Activated T-helper 2 cell treated with anti-CD3 and anti-CD28 coated beads, Interferon-gamma antibody, Interleukin-2, Interleukin-4, amounts not matched to agents 10 μg/mL and 5 μg/mL and 100 μg/mL, durations not matched to agents 14 hours and 24 hours and 36 hours (primary cell): ENCODE results near the gene RNASE7. TPM values are rescaled to one million over a fixed set of nuclear protein-coding genes. Genes with fewer than 3 reads are reported as not detected.

Source experiments
- DNase-seq: peaks from one replicate; pipeline ENCODE4 v3.0.0; 2021; ENCODE audit warnings: low spot score
- H3K27ac Mint-ChIP-seq: one replicate; pipeline ENCODE4 v1.8.0; 2021; ENCODE audit warnings: mixed read lengths
- H3K27me3 Mint-ChIP-seq: one replicate; pipeline ENCODE4 v1.8.0; 2021; ENCODE audit warnings: low read depth, mixed read lengths
- H3K36me3 Mint-ChIP-seq: one replicate; pipeline ENCODE4 v1.8.0; 2021; ENCODE audit warnings: low read depth, mixed read lengths
- H3K4me1 Mint-ChIP-seq: one replicate; pipeline ENCODE4 v1.8.0; 2021; ENCODE audit warnings: low read depth, mixed read lengths
- H3K4me3 Mint-ChIP-seq: one replicate; pipeline ENCODE4 v1.8.0; 2021; ENCODE audit warnings: low read depth, mild to moderate bottlenecking, moderate library complexity, mixed read lengths
- H3K9me3 Mint-ChIP-seq: one replicate; pipeline ENCODE4 v1.8.0; 2021; ENCODE audit warnings: mixed read lengths
- intact Hi-C: fragments of 100-400 bp; cut with micrococcal nuclease; formaldehyde crosslinking; loops from one replicate; pipeline ENCODE4 v1.15.1; 2023
- total RNA-seq: library from RNA; stranded (reverse); gene quantifications from 2 replicates; pipeline ENCODE4 v1.2.3, GENCODE V29; 2022

The RNASE7 gene
- total RNA-seq, 1 donor from 2014 or later = not detected

DNA sequence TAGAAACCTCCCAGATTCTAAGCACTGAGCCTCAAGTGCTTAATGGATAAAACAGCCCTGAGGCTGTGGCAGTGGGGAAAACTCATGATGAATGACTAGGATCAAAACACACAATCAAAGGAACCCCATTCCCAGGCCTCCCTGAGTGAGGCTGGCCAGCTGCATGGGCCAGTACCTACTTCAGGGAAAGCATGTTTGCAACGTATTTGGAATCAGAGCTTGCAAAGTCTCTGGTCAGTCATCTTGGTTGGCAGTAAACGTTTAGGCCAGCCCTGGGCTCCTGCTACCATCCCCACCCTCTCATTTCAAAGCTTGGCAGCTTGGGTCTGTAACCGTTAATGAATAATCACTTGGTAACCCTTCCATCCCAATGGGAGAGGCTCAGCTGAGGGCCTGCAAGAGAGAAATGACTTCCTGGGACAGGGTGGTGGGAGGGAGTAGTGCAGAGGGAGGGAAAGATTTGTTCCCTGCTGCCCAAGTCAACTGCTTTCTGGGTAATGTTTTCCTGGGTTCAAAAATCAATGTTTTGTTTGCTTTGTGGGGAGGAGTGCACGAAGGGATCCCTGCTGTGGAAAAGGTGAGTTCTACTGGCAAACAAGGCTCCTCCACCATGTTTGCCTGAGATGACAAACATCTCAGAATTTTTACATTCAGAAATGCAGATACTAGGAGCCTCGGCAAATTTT, 13.4 kb downstream of the RNASE7 start:
- Mint-ChIP-seq H3K4me3 (no peak overlapping the region), H3K9me3 (no peaks in the 10 kb centered on the region), H3K4me1 (no peaks in the 10 kb centered on the region), H3K27me3 (peaks cover 5% of the 10 kb centered on the region), H3K36me3 (no peaks in the 10 kb centered on the region), H3K27ac (no peak overlapping the region)
- intact Hi-C loops = no loop called here
- no peak for DNase-seq

GRCh38 chr14:21056520-21057163, 14.5 kb downstream of the RNASE7 start:
- no peak for DNase-seq
- Mint-ChIP-seq H3K9me3 (no peaks in the 10 kb centered on the region), H3K27me3 (peaks cover 14% of the 10 kb centered on the region), H3K36me3 (no peaks in the 10 kb centered on the region), H3K4me1 (no peaks in the 10 kb centered on the region), H3K4me3 (no peak overlapping the region), H3K27ac (no peak overlapping the region)
- intact Hi-C loops = no loop called here

- peaks cover 19% of the 10 kb centered on the region for H3K27me3 Mint-ChIP-seq
- H3K4me1 Mint-ChIP-seq = no peaks in the 10 kb centered on the region
- H3K36me3 Mint-ChIP-seq = no peaks in the 10 kb centered on the region
- no peak within 1 kb of the TSS for H3K4me3 Mint-ChIP-seq
- no peak within 1 kb of the TSS for H3K27ac Mint-ChIP-seq
- intact Hi-C loops = no loop called here
- H3K9me3 Mint-ChIP-seq = no peaks in the 10 kb centered on the region
- DNase-seq = no peak
These were observed 15.9 kb downstream of the RNASE7 start, which contains the start of gene RNASE8 for GRCh38 chr14:21057803-21058675. Gene RNASE8 (plus strand): TSS chr14:21057822. CDS start chr14:21057893, 71 bp downstream.

- Mint-ChIP-seq H3K9me3 (no peaks in the 10 kb centered on the region), H3K4me3 (no peak overlapping the region), H3K27ac (no peak overlapping the region), H3K36me3 (no peaks in the 10 kb centered on the region), H3K4me1 (no peaks in the 10 kb centered on the region), H3K27me3 (peaks cover 26% of the 10 kb centered on the region)
- DNase-seq = no peak
- intact Hi-C loops = no loop called here
These were observed 16.7 kb downstream of the RNASE7 start for GRCh38 chr14:21058903-21059302.

- Mint-ChIP-seq H3K4me1 (no peaks in the 10 kb centered on the region), H3K36me3 (no peaks in the 10 kb centered on the region), H3K27me3 (peaks cover 27% of the 10 kb centered on the region), H3K27ac (no peak overlapping the region), H3K4me3 (no peak overlapping the region), H3K9me3 (no peaks in the 10 kb centered on the region)
- no peak for DNase-seq
- intact Hi-C loops = no loop called here
These were observed 17.9 kb downstream of the RNASE7 start for GRCh38 chr14:21059842-21060613.

DNA sequence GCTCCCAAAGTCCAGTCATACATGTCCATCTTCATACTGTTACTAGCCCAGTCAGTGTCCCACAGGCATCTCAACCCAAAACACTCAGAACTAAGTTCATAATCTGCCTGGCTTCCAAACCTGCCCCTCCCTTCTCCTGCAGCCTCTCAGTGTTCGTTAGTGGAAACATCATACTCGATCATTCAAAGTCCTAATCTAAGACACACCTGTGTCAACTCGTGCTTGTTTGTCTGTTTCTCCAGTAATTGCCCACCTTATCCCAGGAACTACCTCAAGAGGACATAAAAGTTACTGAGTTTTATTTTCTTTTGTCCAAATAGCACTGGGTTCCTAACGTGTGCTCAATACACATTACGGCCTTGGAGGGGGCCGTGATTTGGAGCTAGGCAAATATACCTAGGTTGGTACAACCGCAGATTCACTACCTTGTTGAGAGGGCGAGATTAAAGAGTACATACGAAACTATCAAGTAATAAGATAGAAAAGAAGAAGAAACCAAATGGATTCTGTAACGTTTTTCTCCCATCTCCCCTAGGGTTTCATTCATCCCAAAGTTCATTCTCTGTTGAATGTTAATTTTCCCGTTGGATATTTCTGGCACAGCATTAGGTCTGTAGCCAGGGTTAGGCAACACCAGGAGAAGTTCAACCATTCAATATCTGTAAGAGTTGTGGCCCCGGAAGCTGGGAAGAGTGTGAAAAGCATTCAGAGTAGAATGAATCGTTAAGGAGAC, 18.6 kb downstream of the RNASE7 start:
- Mint-ChIP-seq H3K9me3 (no peaks in the 10 kb centered on the region), H3K27me3 (peaks cover 34% of the 10 kb centered on the region), H3K27ac (no peak overlapping the region), H3K36me3 (no peaks in the 10 kb centered on the region), H3K4me1 (no peaks in the 10 kb centered on the region), H3K4me3 (no peak overlapping the region)
- DNase-seq = no peak
- intact Hi-C loops = no loop called here

DNA sequence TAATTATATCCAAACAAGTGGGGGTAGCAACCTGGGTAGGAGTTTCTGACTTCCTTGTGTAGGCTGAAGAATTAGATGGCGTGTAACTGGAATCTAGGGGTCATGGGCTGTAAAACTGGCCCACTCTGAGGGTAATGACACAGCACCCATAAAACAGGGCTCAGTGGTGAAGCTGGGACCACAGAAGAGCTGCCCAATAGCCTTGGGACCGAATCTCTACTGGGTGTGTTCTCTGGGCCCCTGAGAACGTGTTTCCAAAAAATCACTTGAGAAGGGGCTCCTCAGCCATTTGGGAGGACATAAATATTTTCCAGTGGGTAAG, 19.1 kb downstream of the RNASE7 start:
- intact Hi-C loops = no loop called here
- peaks cover 37% of the 10 kb centered on the region for H3K27me3 Mint-ChIP-seq
- no peak overlapping the region for H3K4me3 Mint-ChIP-seq
- H3K36me3 Mint-ChIP-seq = no peaks in the 10 kb centered on the region
- no peaks in the 10 kb centered on the region for H3K9me3 Mint-ChIP-seq
- H3K4me1 Mint-ChIP-seq = no peaks in the 10 kb centered on the region
- no peak overlapping the region for H3K27ac Mint-ChIP-seq
- no peak for DNase-seq

GRCh38 chr14:21063479-21063878, 21.3 kb downstream of the RNASE7 start:
- Mint-ChIP-seq H3K4me3 (no peak overlapping the region), H3K9me3 (no peaks in the 10 kb centered on the region), H3K36me3 (no peaks in the 10 kb centered on the region), H3K4me1 (peaks cover 2% of the 10 kb centered on the region), H3K27ac (no peak overlapping the region), H3K27me3 (peaks cover 54% of the 10 kb centered on the region)
- DNase-seq = no peak
- intact Hi-C loops = no loop called here

GRCh38 chr14:21066882-21067502, 24.8 kb downstream of the RNASE7 start:
- intact Hi-C loops = no loop called here
- H3K9me3 Mint-ChIP-seq = no peaks in the 10 kb centered on the region
- H3K4me1 Mint-ChIP-seq = peaks cover 24% of the 10 kb centered on the region
- H3K27me3 Mint-ChIP-seq = peaks cover 75% of the 10 kb centered on the region
- no peaks in the 10 kb centered on the region for H3K36me3 Mint-ChIP-seq
- no peak overlapping the region for H3K27ac Mint-ChIP-seq
- no peak for DNase-seq
- H3K4me3 Mint-ChIP-seq = no peak overlapping the region

- intact Hi-C loops = loop anchor here (1.0 to 2.0 kb wide), 2 partner anchors 24 to 38 kb away; no protein-coding TSS in a partner anchor
- no peaks in the 10 kb centered on the region for H3K9me3 Mint-ChIP-seq
- H3K27ac Mint-ChIP-seq = no peak overlapping the region
- H3K4me1 Mint-ChIP-seq = peaks cover 30% of the 10 kb centered on the region
- peak overlapping the region; percentile 64 for H3K4me3 Mint-ChIP-seq
- H3K27me3 Mint-ChIP-seq = peaks cover 78% of the 10 kb centered on the region
- no peaks in the 10 kb centered on the region for H3K36me3 Mint-ChIP-seq
- no peak for DNase-seq
These were observed 26.6 kb downstream of the RNASE7 start for GRCh38 chr14:21068521-21069387.
